GM21619 (cell line): ENCODE results near the gene TAF4.
A peak's percentile ranks its signal among the peaks of the same experiment; 100 is the strongest.
"Not testable (repeated sequence)": the region's sequence is repeated elsewhere in the genome, so short reads cannot be mapped to it uniquely, and the experiment has no call there.

Experiments used
- ATAC-seq: cut with Tn5 transposase; IDR thresholded peaks from one replicate; pipeline ENCODE4 v1.9.1; 2021; ENCODE audit not compliant: unreplicated experiment

The TAF4 gene

GRCh38 chr20:62079166-62079565, 13.5 kb upstream of the TAF4 start:
- ATAC-seq, result no peak

GRCh38 chr20:62073323-62073722, 7.6 kb upstream of the TAF4 start:
- no peak for ATAC-seq

- not testable (repeated sequence) for ATAC-seq
Observed at GRCh38 chr20:62071669-62072430, 6.2 kb upstream of the TAF4 start.

- no peak for ATAC-seq
Observed at GRCh38 chr20:62069741-62070216, 4.1 kb upstream of the TAF4 start.

- ATAC-seq, result no peak
Observed at GRCh38 chr20:62068997-62069396, 3.3 kb upstream of the TAF4 start.

- ATAC-seq, result no peak
Observed at GRCh38 chr20:62067547-62068260, 2.0 kb upstream of the TAF4 start.

- ATAC-seq, result no peak
Observed at GRCh38 chr20:62066983-62067433, 1.3 kb upstream of the TAF4 start.

- peak; percentile 38 for ATAC-seq
Observed at GRCh38 chr20:62066339-62066982, 780 bp upstream of the TAF4 start.

- ATAC-seq, result peak; percentile 21
Observed at GRCh38 chr20:62064770-62065673, 659 bp downstream of the TAF4 start.

GRCh38 chr20:62063981-62064769, 1.5 kb downstream of the TAF4 start:
- ATAC-seq, result no peak

- ATAC-seq, result no peak
Observed at GRCh38 chr20:62063315-62063980, 2.2 kb downstream of the TAF4 start.

- ATAC-seq, result no peak
Observed at GRCh38 chr20:62062661-62063314, 2.9 kb downstream of the TAF4 start.

GRCh38 chr20:62061851-62062423, 3.7 kb downstream of the TAF4 start:
- ATAC-seq, result no peak

GRCh38 chr20:62060631-62061541, 4.8 kb downstream of the TAF4 start:
- no peak for ATAC-seq

- no peak for ATAC-seq
Observed at GRCh38 chr20:62059920-62060630, 5.6 kb downstream of the TAF4 start.

GRCh38 chr20:62059401-62059800, 6.3 kb downstream of the TAF4 start:
- ATAC-seq, result no peak

- ATAC-seq, result no peak
Observed at GRCh38 chr20:62058941-62059340, 6.7 kb downstream of the TAF4 start.
